Suprapubic skin (tissue), 4 donors: ENCODE results near the gene ALX3.

Source experiments
- POLR2A ChIP-seq, 2 donors: fragments of 450-650 bp; IDR thresholded peaks; one replicate each; pipeline ENCODE4 v1.6.1; 2017; ENCODE audit warnings: antibody characterized with exemption in 2 of 2, mild to moderate bottlenecking in 2 of 2, moderate library complexity in 2 of 2
- POLR2AphosphoS5 ChIP-seq, 3 donors: sonication (generic); formaldehyde crosslinking; IDR thresholded peaks; one replicate each; pipeline ENCODE4 v1.6.1; 2017; ENCODE audit warnings: antibody characterized with exemption in 3 of 3
- TF ChIP-seq, protein P1 (sequence below), 2 donors: fragments of 200-600 bp in 1 of 2; fragments of 450-650 bp in 1 of 2; sonication (generic) in 1 of 2; IDR thresholded peaks; one replicate each; pipeline ENCODE4 v1.5.1; 2016 to 2019; ENCODE audit warnings: antibody characterized with exemption in 2 of 2, mild to moderate bottlenecking in 1 of 2, moderate library complexity in 1 of 2

DNA sequence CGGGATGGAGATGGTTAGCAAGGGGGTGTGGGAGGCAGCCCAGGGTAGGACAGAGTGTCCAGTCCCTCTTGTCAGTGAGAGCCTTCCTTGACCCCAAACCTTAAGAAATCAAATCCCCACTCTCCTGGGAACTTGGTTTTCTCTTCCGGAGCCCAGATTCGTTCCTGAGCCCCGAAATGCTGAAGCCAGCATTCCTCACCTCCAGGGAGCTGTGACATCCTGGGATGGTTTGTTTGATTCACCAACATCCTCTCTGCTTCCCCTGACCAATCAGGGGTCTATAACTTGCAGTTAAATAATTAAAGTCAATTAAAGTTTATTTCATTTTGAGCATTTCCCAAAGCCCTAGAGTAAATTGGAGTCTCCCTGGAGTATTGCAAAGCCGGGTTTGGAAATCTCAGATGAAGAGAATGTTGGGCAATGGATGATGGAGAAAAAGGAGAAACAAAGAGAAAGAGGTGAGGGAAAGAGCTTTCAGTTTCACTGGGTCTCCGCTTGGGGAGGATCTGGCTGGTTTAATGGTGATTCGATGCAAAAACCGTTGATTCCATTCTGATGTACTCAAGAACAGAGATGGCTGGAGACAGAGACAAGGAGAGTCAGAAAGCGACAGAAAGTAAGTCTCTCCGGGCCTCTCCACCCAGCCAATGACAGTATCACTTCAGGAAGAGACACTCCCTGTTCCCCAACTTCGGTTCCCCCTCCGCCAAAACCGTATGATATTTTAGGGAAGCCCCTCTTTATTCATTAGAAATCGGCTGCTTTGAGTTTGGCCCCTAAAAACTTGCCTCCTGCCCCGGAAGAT, 12.8 kb upstream of the ALX3 start:
- no peak for TF ChIP-seq POLR2A (IDR thresholded peaks at IDR 0.05)
- TF ChIP-seq, protein P1, sequence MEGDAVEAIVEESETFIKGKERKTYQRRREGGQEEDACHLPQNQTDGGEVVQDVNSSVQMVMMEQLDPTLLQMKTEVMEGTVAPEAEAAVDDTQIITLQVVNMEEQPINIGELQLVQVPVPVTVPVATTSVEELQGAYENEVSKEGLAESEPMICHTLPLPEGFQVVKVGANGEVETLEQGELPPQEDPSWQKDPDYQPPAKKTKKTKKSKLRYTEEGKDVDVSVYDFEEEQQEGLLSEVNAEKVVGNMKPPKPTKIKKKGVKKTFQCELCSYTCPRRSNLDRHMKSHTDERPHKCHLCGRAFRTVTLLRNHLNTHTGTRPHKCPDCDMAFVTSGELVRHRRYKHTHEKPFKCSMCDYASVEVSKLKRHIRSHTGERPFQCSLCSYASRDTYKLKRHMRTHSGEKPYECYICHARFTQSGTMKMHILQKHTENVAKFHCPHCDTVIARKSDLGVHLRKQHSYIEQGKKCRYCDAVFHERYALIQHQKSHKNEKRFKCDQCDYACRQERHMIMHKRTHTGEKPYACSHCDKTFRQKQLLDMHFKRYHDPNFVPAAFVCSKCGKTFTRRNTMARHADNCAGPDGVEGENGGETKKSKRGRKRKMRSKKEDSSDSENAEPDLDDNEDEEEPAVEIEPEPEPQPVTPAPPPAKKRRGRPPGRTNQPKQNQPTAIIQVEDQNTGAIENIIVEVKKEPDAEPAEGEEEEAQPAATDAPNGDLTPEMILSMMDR (IDR thresholded peaks at IDR 0.05) = no peak
- TF ChIP-seq POLR2AphosphoS5 (IDR thresholded peaks at IDR 0.05) = no peak
